Esophagus muscularis mucosa (tissue), 4 donors: Measurements from ENCODE around the gene SPATA31D1. TPM values are rescaled to one million over a fixed set of nuclear protein-coding genes. Genes with fewer than 3 reads are reported as not detected.

Experiments used
- DNase-seq: peaks from one replicate; pipeline ENCODE4 v3.0.0-alpha.2; 2017; ENCODE audit errors: extremely low spot score
- H3K27ac ChIP-seq, 4 donors: fragments of 200-600 bp; sonication (generic); replicated peaks in 1 of 4; 1 replicate in 3 of 4; 2 replicates in 1 of 4; pipeline ENCODE4 v1.5.1; 2016 to 2019; ENCODE audit warnings: mild to moderate bottlenecking in 1 of 4
- H3K27me3 ChIP-seq, 4 donors: fragments of 200-600 bp; sonication (generic); one replicate each; pipeline versions ENCODE4 v1.5.1 to v1.6.0; 2016 to 2019
- H3K36me3 ChIP-seq, 4 donors: fragments of 200-600 bp; sonication (generic); one replicate each; pipeline ENCODE4 v1.5.1; 2016 to 2019
- H3K4me1 ChIP-seq, 4 donors: fragments of 200-600 bp; sonication (generic); one replicate each; pipeline ENCODE4 v1.5.1; 2016 to 2019
- H3K4me3 ChIP-seq, 4 donors: fragments of 200-600 bp; sonication (generic); 1 replicate in 2 of 4; 2 replicates in 2 of 4; pipeline ENCODE4 v1.5.1; 2016 to 2019; ENCODE audit warnings: mild to moderate bottlenecking in 4 of 4, moderate library complexity in 1 of 4
- H3K9me3 ChIP-seq, 4 donors: fragments of 200-600 bp; sonication (generic); 1 replicate in 3 of 4; 2 replicates in 1 of 4; pipeline ENCODE4 v1.5.1; 2016 to 2019
- EP300 ChIP-seq: sonication (generic); formaldehyde crosslinking; IDR thresholded peaks from one replicate; pipeline ENCODE4 v1.6.1; 2017; ENCODE audit warnings: antibody characterized with exemption
- POLR2A ChIP-seq: fragments of 450-650 bp; IDR thresholded peaks from one replicate; pipeline ENCODE4 v1.6.1; 2017; ENCODE audit warnings: antibody characterized with exemption, moderate library complexity, mild to moderate bottlenecking, low read depth
- POLR2AphosphoS5 ChIP-seq, 2 donors: sonication (generic); formaldehyde crosslinking; IDR thresholded peaks; one replicate each; pipeline ENCODE4 v1.6.1; 2017; ENCODE audit warnings: antibody characterized with exemption in 2 of 2
- WGBS: methylation state at CpG from one replicate; pipeline ENCODE4 v1.1.5; 2018; 5-methylcytosine and 5-hydroxymethylcytosine counted together
- intact Hi-C: fragments of 100-400 bp; cut with DNase I; formaldehyde crosslinking; loops from one replicate; pipeline ENCODE4 v1.15.1; 2023
- total RNA-seq, 4 donors: library from RNA; depleted of rRNA; stranded (reverse); fragments of >200 nt; gene quantifications; one replicate each; pipeline versions ENCODE4 v1.1.0 to v1.2.1, GENCODE V29; 2016
- TF ChIP-seq, protein P1 (sequence below), 3 experiments: fragments of 200-600 bp in 2 of 3; fragments of 450-650 bp in 1 of 3; sonication (generic) in 2 of 3; IDR thresholded peaks; one replicate each; pipeline ENCODE4 v1.5.1; 2017 to 2019; ENCODE audit warnings: antibody characterized with exemption in 3 of 3, mild to moderate bottlenecking in 2 of 3, moderate library complexity in 1 of 3

The SPATA31D1 gene
- total RNA-seq, 4 donors from 2014 or later, result not detected

DNA sequence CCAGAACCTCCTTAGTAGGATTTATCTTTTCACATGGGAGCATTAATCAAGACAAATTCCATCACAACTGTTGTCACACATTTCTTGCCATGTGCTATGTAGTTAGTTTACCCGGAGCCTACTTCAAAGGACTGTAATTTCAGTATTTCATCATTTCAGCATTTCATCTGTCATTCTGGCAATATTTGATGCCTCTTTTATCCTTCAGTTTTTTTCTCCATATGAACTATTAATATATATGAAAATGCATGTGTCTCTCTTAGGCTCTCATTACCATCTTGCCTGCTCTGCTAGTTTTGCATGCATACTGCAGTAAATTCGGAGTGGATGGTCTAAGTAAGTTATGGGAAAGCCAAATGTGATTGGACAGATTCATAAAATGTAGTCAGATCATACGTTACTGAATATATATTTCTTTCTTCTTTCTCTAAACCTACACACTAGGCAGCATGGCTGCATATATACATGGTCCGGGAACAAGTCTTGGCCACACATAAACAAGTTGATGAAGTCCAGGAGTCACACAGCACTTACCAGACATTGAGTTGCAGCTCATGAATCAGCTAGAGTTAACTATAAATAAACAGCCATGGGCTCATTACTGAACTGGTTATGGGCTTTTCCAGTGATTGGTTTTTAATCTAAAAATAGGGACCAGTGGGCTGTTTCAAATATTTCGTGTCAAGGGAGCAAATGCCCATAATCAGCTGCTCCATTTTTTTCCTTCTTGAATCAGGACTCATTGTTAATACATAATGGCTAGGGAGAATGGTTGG is 46.6 kb downstream of the SPATA31D1 start:
- Histone ChIP-seq H3K36me3 (no peaks in the 10 kb centered on the region), H3K9me3 (no peaks in the 10 kb centered on the region), H3K27me3 (no peaks in the 10 kb centered on the region), H3K27ac (no peak overlapping the region), H3K4me3 (no peak overlapping the region), H3K4me1 (peaks cover 0 to 29% (median 12%) of the 10 kb centered on the region in 4 donors)
- TF ChIP-seq EP300 (no peak), POLR2AphosphoS5 (IDR thresholded peaks at IDR 0.05) (no peak), POLR2A (no peak)
- TF ChIP-seq, protein P1, sequence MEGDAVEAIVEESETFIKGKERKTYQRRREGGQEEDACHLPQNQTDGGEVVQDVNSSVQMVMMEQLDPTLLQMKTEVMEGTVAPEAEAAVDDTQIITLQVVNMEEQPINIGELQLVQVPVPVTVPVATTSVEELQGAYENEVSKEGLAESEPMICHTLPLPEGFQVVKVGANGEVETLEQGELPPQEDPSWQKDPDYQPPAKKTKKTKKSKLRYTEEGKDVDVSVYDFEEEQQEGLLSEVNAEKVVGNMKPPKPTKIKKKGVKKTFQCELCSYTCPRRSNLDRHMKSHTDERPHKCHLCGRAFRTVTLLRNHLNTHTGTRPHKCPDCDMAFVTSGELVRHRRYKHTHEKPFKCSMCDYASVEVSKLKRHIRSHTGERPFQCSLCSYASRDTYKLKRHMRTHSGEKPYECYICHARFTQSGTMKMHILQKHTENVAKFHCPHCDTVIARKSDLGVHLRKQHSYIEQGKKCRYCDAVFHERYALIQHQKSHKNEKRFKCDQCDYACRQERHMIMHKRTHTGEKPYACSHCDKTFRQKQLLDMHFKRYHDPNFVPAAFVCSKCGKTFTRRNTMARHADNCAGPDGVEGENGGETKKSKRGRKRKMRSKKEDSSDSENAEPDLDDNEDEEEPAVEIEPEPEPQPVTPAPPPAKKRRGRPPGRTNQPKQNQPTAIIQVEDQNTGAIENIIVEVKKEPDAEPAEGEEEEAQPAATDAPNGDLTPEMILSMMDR (IDR thresholded peaks at IDR 0.05), result no peak
- DNase-seq, result no peak
- intact Hi-C loops, result no loop called here
- 71% methylated on average over 5 of the region's 5 CpGs for WGBS

DNA sequence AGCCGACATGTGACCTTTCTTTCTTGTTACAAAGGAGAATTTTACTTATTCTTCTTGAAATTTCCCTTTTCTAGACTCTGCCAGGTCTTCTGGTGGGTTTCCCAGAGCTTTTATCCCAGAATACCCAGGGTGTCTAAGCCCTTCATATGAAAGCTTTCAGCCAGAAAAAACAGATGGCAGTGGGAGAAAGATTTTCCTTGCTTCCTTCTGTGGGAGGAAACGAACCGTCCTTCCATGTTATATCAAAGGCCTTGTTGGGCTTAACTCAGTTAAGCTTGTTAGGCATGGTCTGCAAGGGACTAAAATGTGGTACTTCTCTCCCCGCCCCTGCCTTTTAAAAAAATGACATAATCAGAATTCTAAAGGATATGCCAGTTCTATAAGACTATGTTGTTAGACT is 47.5 kb downstream of the SPATA31D1 start:
- no peaks in the 10 kb centered on the region for H3K9me3 ChIP-seq
- H3K4me3 ChIP-seq, result no peak overlapping the region
- TF ChIP-seq POLR2A (no peak), POLR2AphosphoS5 (IDR thresholded peaks at IDR 0.05) (no peak), EP300 (no peak)
- TF ChIP-seq, protein P1 (IDR thresholded peaks at IDR 0.05), result no peak
- H3K27ac ChIP-seq, result no peak overlapping the region
- no peak for DNase-seq
- H3K36me3 ChIP-seq, result no peaks in the 10 kb centered on the region
- H3K4me1 ChIP-seq, result peaks cover 0 to 29% (median 12%) of the 10 kb centered on the region in 4 donors
- no peaks in the 10 kb centered on the region for H3K27me3 ChIP-seq
- intact Hi-C loops, result no loop called here
- WGBS, result 93% methylated on average over 4 of the region's 4 CpGs

DNA sequence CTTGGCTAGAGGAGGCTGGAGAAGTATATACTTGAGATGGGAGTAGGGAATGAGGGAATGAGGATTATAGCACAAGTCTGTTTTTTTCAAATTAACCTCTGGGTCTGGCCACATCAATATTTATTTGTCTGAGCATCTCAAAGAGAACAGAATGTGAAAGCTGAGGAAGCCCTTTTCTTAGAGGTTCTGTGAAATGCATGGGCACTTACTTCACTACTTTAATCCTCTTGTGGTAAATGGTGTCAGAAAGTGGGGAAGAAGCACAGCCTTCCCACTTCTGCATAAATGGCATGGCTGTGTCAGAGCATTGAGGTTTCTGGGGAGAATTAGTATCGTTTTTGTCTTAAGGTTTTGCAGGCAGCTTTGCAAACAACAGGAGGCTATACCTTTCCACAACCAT is 48.6 kb downstream of the SPATA31D1 start:
- Histone ChIP-seq H3K27ac (no peak overlapping the region), H3K4me1 (peaks cover 0 to 20% (median 10%) of the 10 kb centered on the region in 4 donors), H3K9me3 (no peaks in the 10 kb centered on the region), H3K4me3 (no peak overlapping the region), H3K27me3 (no peaks in the 10 kb centered on the region), H3K36me3 (no peaks in the 10 kb centered on the region)
- intact Hi-C loops, result no loop called here
- DNase-seq, result no peak
- WGBS, result 94% methylated on average over 1 of the region's 1 CpG
- TF ChIP-seq POLR2A (no peak), POLR2AphosphoS5 (IDR thresholded peaks at IDR 0.05) (no peak), EP300 (no peak)
- TF ChIP-seq, protein P1 (IDR thresholded peaks at IDR 0.05), result no peak

DNA sequence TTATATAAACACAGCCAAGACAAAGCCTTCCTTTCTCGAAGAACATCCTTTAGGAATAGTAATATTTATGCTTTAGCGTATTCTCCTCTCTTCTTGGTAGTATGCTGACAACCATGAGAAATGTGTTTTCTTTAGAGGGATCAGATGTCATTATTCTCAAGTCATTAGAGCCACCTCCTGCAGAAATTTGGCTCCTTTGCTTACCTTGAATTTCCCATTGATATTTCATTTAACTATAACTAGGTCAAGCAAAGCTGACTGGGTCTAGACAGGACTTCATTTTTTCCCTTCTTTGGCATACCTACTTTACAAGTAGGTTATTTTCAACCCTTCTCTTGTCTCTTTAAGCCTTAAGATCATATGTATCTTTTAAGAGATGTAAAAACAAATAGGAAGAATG is 50.3 kb downstream of the SPATA31D1 start:
- no peak overlapping the region for H3K27ac ChIP-seq
- peaks cover 0 to 20% (median 10%) of the 10 kb centered on the region in 4 donors for H3K4me1 ChIP-seq
- no peak overlapping the region for H3K4me3 ChIP-seq
- 53% methylated on average over 2 of the region's 2 CpGs for WGBS
- H3K9me3 ChIP-seq, result no peaks in the 10 kb centered on the region
- DNase-seq, result no peak
- no peaks in the 10 kb centered on the region for H3K27me3 ChIP-seq
- intact Hi-C loops, result no loop called here
- H3K36me3 ChIP-seq, result no peaks in the 10 kb centered on the region
- TF ChIP-seq POLR2A (no peak), EP300 (no peak), POLR2AphosphoS5 (IDR thresholded peaks at IDR 0.05) (no peak)
- TF ChIP-seq, protein P1 (IDR thresholded peaks at IDR 0.05), result no peak

Other genes starting within 250 kb of the SPATA31D1 start
- gene SPATA31D4, start 60.3 kb upstream of the SPATA31D1 start, total RNA-seq, result not detected
- gene SPATA31D3, start 45.3 kb upstream of the SPATA31D1 start, total RNA-seq, result under 1 TPM in 1 of 4 donors, not detected in 3; 0.06 TPM